HG03342 (cell line): ENCODE measurements around the gene CIBAR2.
A peak's percentile ranks its signal among the peaks of the same experiment; 100 is the strongest.

Experiments used
- ATAC-seq: cut with Tn5 transposase; IDR thresholded peaks from one replicate; pipeline ENCODE4 v1.9.1; 2021; ENCODE audit warnings: mild to moderate bottlenecking, moderate library complexity; ENCODE audit not compliant: unreplicated experiment

CIBAR2 gene

DNA sequence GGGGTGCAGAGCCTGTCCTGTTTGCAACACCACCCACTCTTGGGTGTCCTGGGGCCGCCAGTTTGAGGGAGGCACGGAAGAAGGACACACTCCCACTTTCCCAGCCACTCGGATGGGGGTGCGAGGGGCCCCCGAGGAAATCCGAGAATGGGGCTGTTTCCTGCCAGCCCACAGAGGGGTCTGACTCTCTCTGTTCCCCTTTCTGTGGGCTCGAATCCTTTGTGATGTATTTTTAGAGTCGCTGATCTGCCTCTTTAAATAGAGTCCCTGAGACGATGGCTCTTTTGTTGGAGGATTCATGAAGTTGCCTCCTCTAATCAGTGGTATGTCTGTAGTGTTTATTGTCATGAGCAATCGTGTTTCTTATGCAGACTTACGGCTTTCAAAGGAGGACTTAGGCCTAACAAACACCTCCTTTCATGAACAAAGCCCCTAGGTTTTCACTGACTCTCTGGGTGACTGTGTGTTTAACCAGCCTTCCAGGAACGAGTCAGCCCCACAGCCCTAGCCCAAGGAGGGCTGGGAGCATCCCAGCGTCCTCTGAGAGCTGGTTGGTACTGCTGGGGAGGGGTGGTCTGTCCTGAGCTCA is 29.1 kb downstream of the CIBAR2 start:
- ATAC-seq = peak; percentile 16

DNA sequence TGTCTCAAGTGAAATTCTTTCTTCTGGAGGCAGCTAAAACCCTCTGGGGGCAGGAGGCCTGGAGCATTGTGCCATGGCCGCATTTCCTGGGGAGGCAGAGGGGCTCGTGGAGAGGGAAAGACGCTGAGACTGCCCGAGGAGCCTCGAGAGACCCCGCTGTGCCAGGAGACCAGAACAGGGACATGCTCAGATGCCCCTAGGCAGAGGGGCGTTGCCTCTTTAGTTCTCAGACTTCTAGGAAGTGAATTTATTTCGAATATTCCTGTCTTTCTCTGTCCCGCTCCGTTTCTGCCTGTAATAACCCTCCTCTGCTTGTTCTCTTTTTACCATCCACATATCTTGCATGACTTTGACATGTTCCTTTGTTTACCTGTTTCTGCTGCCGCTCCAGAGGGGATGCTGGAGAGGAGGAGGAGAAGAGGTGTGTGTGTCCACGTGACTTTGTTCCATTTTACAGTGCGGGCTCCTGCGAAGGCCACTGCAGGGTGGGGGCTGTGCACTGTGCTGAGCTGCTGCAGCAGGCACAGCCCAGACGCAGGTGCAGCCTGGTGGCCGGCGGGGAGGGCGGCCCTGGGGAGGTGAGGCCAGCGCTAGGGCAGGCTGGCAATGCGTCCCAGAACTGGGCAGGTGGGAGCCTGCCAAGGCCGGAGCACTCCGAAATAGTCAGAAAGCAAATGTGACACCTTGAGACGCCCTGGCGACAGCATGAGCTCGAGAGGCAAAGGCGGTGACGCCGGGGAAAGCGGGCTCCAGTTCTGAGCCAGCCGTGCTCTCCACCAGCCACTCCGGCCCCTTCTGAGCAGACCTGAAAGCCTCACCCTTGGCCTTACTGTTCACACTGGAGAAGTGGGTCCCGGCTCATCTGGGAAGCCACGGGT is 29.9 kb downstream of the CIBAR2 start:
- ATAC-seq = peak; percentile 45

DNA sequence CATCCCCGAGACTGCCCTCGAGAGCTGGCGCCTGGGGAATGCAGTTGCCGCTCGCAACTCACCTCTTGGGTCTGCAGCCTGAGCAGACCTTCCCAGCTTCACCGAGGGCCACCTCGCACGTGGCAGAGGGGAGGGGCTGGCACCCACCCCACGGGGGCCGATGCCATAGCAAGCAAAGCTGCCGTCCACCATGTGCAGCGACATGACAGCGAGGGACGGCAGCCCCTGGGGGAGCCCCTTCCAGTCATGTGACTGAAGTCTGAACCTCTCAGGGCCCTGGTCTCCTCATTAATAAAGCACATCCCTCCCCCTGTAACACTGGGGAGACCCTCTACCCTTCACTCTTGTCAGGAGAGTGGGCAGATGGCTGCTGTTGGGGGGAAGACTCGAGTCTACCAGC is 30.5 kb downstream of the CIBAR2 start:
- ATAC-seq = no peak

DNA sequence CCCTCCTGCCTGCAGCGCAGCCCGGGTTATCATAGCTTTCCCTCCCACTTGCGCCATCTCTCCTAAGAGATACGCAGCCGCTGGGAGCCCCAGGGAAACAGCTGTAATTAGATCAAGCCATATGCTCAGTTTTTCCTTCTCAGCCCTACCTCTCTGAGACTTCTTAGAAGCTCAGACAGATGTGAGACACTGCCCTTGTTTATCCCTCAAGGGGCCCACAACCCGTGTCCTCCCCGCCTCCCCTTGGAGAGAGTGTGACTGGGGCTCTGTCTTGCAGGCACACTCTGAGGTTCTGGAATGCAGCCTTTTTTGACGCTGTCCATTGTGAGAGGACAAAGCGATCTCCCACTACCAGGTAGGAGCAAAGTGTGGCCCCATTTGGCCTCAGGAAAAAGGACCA is 31.2 kb downstream of the CIBAR2 start:
- ATAC-seq = no peak

DNA sequence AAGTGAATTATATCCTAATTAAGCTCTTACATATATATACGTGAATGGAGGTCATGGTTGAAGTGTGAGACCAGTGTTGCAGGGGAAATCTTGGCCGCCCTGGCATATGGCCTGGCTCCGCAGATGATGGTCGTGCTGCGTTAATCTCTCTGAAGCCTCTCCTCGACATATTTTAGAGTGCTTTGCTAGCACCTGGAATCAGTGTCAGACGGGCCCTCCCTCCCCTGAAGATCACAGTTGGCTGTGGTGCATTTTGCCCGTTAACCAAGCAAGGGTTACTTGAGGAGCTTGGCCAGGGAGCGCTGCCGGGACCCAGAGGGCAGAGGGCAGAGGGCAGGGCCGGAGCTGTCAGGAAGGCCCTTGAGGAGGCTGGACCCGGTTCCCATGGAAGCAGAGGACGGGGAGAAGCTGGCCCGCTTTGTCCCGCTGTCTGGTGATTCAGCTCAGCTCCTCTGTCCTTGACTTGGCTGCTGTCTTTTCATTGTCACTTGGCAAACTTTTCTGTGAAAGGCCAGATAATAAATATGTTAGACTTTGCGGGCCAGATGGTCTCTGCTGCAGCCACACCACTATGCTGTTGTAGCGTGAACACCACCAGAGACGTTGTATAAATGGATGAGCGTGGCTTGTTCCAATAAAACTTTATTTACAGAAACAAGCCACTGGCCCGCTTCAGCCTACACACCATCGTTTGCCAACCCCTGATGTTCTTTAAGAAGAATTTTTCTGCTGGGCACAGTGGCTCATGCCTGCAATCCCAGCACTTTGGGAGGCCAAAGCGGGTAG is 32.3 kb downstream of the CIBAR2 start:
- ATAC-seq = no peak

DNA sequence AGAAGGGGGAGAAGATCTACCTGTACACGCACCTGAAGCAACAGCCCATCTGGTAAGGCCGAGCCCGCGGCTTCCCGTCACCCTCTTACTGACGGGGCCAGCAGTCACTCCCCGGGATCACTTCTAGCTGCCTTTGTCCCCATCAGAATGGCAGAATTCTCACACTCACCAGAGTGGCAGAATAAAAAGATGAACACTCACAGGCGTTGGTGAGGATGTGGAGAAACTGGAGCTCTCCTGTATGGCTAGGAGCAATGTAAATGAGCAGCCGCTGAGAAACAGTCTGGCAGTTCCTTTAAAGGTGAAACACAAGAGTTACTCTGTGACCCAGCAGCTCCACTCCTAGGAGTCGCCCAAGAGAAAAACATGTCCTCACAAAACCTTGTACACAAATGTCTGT is 33.3 kb downstream of the CIBAR2 start:
- no peak for ATAC-seq

DNA sequence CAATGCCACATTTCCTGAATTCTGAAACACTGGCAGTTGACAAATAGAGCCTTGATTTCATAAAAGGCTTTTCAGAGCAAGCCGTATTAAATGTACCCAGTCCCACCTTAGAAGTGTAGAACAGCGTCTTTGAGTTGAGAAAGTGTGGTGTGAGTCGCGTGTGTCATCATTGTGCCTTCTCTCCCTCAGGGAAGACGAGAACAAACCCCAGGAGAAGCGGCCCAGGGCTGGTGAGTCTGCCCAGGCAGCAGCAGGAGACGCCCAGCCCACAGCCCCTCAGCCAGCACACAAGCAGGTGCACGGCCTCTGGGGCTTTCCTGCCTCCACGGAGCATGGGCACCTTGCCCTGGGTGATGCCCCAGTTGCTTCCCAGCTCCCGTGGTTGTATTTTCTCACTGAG is 34.0 kb downstream of the CIBAR2 start:
- ATAC-seq = no peak

DNA sequence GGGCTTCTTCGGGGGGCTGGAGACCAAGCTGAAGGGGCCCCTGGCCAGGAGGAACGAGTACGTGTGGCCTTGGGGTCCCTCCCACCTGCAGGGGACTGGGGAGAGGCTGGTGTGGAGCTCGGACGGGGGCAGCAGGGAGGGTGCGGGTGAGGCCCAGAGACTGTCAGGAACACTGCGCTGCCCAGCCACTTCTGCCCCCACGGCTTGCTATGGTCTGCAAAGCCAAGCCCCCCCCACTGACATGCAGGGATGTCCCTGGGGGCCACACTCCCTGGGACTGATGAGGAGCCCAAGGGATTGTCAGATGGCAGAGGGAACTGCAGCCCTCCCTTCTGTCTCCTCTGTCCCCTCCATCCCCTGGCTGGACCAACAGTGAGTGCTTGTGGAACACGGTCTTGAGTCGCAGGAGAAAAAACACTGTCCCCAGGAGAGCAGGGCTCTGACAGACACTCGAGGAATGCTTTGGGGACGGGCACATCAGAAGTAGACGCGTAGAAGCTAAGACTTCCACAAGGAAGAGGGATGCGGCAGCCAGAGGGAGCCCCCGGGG is 34.6 kb downstream of the CIBAR2 start:
- ATAC-seq = no peak

DNA sequence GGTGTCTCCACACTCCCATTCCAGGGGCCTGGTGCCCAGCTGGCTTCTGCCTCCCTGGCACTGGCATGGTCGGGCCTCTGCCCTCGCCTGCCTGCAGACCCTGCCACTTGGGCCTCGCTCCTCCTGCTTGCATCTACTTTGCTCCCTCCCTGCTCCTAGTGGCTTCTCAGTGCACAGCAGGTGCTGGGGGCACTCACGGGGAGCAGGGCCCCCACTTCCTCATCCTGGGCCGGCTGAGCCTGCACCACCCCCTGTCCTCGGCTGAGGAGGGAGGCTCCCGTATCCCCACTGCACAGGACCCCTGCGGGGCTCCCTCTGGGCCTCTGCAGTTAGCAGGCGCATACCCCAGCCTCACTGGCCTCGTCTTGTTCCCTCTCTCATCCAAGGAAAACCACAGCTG is 35.2 kb downstream of the CIBAR2 start:
- ATAC-seq = no peak

DNA sequence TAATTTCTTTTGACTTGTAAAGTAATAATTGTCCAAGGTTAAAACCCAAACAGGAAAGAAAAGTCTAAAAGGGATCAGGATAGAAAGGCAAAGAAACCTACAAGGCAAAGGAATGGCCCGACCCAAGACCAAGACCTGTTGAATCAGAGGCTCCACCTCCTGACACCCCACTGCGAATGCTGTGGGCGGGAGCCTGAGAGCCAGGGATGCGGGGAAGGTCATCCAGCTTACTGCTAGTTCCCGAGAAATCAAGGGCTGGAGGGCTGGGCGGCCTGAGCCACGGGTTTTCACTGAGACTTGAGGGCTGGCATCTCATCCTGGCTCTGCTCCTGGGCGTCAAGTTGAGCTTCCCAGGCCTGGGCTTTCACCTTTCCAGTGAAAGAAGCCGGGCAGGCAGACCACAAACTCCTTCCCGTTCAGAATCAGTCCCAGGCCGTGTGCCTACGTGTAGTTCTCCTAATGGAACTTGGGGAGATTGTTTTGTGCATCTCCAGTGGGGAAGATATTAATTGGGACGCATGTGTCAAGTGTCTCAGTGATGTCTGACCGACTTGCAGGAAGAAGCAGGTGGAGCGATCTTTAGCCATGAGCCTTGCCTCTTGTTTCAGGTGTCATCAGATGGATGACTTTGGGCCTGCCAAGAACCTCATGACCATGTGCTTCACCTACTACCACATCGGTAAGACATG is 36.9 kb downstream of the CIBAR2 start:
- no peak for ATAC-seq

DNA sequence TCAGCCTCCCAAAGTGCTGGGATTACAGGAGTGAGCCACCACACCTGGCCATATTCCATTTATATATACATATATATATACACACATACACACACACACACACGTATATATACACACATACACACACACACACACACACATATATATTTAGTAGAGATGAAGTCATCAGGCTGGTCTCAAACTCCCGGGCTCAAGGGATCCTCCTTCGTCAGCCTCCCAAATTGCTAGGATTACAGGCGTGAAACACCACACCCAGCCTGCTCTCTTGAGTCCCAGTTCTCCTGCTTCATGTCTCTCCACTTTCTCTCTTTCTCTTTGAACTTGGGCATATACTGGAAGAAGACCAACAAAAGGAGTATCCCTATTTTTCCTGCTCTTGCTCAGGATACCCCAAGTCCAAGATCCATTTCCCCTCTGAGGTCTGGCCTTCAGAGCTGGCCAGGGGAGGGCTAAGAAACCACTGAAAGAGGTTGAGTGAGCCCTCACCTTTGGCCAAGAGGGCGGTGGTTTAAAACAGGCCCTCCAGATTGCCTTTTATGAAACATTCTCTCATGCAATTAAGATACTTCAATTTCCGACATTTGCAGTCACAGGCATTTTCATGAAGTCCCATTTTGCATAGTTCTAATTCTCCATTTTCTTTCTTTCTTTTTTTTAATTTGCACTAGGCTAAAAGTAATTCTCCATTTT is 37.9 kb downstream of the CIBAR2 start:
- ATAC-seq = no peak

DNA sequence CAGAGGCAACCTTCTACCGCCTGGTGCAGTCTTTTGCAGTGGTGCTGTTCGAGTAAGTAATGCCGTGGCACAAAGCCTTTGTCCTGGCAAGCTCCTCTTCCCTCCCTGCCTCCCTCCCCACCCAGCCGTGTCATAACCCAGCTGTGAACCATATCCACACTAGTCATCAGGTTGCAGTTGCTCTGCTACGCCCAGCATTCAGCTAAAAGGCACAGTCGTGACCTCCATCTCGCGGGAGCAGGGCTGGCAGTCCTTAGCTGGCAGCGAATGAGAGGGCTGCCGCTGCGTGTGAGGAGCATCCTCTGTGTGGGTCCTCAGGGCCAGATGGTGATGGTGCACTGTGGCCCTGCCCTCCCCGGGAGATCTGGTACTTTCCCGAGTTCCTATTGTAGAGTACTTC is 39.3 kb downstream of the CIBAR2 start:
- no peak for ATAC-seq

DNA sequence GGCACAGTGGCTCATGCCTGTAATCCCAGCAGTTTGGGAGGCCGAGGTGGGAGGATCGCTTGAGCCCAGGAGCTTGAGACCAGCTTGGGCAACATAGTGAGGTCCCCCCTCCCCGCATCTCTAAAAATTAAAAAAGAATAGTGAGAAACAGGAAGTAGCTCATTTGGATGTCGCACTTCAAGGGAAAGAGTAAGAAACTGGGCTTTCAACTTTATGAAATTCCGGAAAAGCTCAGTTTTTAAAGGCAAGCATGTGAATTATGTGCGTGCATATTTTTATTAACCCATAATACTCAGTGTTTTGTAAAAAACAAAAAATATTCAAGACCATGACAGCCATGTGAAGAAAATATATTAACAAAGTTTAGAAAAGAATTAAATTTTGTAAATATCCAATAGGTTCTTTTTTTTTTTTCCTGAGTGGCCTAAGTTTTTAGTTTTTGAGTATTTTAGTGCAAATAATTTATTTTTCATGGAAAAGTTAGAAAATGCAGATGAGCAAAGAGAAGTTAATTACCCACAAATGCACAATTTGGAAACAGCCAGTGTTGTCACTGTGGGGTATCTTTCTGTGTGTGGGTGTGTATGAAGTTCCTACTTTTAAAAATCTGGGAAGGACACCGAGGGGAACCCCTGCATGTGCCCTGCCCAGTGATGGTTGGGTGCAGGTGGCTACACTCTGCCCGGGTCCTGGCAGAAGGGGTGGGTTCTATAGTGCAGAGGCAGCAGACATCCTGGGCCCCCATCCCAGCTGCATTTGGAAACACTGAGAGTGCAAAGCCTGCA is 40.0 kb downstream of the CIBAR2 start:
- no peak for ATAC-seq

DNA sequence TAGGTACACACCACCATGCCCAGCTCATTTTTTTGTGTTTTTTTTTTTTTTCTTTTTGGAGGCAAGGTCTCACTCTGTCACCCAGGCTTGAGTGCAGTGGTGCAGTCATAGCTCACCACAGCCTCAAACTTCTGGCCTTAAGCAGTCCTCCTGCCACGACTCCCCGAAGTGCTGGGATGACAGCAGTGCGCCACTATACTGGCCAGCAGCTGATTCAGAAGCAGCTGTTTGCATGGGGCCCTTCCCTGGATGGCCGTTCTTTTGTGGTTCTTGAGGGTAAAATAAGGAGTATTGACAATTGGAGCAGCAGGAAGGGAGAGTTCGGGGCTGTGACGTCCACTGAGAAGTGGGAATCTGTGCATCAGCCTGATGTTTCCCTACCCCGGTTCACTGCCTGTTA is 43.1 kb downstream of the CIBAR2 start:
- ATAC-seq = no peak

DNA sequence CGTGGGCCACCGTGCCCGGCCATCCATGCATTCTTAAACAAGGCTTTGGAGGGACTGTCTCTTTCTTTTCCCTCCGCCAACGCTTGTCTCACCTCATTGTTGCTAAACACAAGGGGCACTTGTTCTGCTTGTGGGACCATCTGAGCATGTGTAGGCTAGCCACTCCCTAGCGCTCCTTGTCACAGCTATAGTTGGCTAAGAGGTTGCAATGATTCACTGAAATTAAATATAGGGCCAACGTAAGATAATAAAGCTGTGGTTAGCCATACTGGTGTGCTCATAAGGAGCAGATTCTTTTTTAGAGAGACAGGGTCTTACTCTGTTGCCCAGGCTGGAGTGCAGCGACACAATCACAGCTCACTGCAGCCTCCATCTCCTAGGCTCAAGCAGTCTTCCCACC is 43.5 kb downstream of the CIBAR2 start:
- no peak for ATAC-seq

DNA sequence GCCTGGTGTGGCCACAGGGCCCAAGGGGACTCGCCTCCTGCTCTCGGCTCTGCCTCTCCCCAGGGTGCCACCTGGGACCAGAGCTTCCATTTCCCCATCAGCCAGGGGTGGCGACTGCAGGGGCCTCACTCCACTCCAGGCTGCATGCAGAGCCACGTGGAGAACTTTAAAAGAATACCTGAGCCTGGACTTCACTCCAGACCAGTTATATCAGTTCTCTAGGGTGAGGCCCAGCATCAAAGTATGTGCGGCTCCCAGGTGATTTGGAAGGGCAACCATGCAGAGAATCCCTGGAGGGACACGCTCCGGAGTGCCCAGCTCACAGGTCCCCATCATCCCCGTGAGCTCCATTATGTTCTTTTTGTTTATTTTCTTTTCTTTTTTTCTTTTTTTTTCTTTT is 44.8 kb downstream of the CIBAR2 start:
- ATAC-seq = no peak

DNA sequence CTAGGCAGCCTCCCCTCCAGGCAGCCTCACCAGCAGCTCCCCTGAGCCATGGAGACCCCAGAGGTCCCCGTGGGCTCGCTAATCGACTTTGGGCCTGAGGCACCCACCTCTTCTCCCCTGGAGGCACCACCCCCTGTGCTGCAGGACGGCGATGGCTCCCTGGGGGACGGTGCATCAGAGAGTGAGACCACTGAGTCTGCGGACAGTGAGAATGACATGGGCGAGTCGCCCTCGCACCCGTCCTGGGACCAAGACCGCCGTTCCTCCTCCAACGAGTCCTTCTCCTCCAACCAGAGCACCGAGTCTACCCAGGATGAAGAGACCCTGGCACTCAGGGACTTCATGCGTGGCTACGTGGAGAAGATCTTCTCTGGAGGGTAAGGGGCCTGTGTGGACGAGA is 45.2 kb downstream of the CIBAR2 start:
- ATAC-seq = no peak

DNA sequence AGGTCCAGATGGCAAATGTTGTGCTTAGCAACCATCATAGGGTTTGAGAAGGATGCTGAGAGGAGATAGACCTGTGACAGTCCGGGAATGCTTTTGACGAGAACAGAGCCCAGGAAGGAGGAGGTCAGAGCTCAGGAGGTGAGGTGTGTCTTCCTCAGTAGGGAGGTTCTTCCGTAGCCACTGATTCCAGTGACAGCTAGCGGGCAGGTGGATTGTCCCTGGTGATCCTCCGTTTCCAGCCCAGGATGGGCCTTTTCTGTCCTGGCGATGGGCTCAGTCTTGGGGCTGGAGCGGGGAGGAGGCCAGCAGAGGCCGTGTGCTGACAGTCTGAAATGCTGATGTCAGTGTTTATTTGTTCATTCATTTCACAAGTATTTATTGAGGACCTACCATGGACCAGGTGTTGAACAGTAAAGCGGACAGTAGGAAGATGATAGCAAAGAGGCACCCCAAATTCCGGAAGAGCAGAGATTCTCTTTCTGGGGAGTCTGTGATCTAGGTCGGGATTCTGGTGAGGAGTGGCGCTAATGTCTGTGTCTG is 45.9 kb downstream of the CIBAR2 start:
- no peak for ATAC-seq

DNA sequence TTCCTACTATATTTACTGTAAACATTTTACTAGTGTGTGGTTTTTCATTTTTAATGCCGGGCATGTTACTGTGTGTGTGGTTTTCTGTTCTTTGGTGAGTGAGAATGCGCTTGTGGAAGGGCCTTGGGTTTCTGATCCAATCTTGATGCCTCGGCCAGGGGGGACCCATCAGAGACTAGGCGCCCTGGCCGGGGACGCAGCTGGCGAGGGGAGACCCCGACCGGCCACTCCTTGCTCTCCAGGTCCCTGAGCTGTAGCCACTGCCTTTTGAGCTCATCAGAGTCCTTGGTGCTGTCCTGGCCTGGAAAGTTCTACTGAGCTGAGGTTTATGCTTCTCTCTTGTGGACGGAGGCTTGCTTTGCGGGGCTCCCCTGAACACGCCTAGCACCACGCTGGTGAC is 47.2 kb downstream of the CIBAR2 start:
- ATAC-seq = no peak
